Fibroblast of skin of left biceps (primary cell): Measurements from ENCODE around the gene TGM4.

Source experiments
- DNase-seq, 2 experiments: peaks; one replicate each; pipeline ENCODE4 v3.0.0-alpha.2; 2013; ENCODE audit warnings: low read depth in 2 of 2

Gene TGM4

GRCh38 chr3:44954304-44954703 is 79.9 kb downstream of the TGM4 start:
- no peak for DNase-seq

GRCh38 chr3:44954962-44955361 is 80.6 kb downstream of the TGM4 start:
- no peak for DNase-seq

- DNase-seq, result no peak
These were observed 81.5 kb downstream of the TGM4 start for GRCh38 chr3:44955917-44956316.

- no peak for DNase-seq
These were observed 83.6 kb downstream of the TGM4 start for GRCh38 chr3:44957986-44958385.

- no peak for DNase-seq
These were observed 84.0 kb downstream of the TGM4 start for GRCh38 chr3:44958386-44958785.

GRCh38 chr3:44960387-44961026 is 86.1 kb downstream of the TGM4 start:
- DNase-seq, result peak; percentile 9 to 17

GRCh38 chr3:44961888-44962287 is 87.5 kb downstream of the TGM4 start:
- no peak for DNase-seq

GRCh38 chr3:44962621-44963393 is 88.4 kb downstream of the TGM4 start:
- DNase-seq, result no peak

GRCh38 chr3:44963571-44964325 is 89.3 kb downstream of the TGM4 start:
- DNase-seq, result no peak
